Measurements from ENCODE around the gene ST3GAL5.

The ST3GAL5 gene

DNA sequence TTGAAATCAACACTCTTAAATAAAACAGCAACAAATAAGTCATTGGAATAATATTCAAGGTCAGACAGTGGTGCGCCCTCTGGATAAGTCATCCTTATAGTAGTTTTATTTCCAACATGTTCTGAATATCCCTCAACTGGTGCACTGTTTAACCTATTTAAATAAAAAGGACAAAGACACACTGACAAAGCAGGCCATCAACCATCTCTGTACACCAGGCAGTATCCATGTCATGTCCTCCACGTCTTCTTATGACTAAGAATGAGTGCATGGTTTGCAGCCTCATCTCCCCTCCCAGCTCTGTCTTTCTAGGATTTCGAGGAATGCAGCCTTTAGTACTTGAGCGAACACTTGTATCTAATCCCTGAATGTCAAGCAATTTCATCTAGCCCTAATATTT is 42.4 kb downstream of the ST3GAL5 start:
- H3K27me3 ChIP-seq (ENCODE audit: insufficient read depth, poor library complexity, severe bottlenecking), result no peaks in the 10 kb centered on the region
- no peak overlapping the region for H3K4me3 ChIP-seq (replicated peaks; ENCODE audit: insufficient read depth, low read length)
- TF ChIP-seq, protein P1, sequence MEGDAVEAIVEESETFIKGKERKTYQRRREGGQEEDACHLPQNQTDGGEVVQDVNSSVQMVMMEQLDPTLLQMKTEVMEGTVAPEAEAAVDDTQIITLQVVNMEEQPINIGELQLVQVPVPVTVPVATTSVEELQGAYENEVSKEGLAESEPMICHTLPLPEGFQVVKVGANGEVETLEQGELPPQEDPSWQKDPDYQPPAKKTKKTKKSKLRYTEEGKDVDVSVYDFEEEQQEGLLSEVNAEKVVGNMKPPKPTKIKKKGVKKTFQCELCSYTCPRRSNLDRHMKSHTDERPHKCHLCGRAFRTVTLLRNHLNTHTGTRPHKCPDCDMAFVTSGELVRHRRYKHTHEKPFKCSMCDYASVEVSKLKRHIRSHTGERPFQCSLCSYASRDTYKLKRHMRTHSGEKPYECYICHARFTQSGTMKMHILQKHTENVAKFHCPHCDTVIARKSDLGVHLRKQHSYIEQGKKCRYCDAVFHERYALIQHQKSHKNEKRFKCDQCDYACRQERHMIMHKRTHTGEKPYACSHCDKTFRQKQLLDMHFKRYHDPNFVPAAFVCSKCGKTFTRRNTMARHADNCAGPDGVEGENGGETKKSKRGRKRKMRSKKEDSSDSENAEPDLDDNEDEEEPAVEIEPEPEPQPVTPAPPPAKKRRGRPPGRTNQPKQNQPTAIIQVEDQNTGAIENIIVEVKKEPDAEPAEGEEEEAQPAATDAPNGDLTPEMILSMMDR (IDR thresholded peaks at IDR 0.05; ENCODE audit: insufficient read depth, low read length), result no peak
- TF ChIP-seq, protein P2, sequence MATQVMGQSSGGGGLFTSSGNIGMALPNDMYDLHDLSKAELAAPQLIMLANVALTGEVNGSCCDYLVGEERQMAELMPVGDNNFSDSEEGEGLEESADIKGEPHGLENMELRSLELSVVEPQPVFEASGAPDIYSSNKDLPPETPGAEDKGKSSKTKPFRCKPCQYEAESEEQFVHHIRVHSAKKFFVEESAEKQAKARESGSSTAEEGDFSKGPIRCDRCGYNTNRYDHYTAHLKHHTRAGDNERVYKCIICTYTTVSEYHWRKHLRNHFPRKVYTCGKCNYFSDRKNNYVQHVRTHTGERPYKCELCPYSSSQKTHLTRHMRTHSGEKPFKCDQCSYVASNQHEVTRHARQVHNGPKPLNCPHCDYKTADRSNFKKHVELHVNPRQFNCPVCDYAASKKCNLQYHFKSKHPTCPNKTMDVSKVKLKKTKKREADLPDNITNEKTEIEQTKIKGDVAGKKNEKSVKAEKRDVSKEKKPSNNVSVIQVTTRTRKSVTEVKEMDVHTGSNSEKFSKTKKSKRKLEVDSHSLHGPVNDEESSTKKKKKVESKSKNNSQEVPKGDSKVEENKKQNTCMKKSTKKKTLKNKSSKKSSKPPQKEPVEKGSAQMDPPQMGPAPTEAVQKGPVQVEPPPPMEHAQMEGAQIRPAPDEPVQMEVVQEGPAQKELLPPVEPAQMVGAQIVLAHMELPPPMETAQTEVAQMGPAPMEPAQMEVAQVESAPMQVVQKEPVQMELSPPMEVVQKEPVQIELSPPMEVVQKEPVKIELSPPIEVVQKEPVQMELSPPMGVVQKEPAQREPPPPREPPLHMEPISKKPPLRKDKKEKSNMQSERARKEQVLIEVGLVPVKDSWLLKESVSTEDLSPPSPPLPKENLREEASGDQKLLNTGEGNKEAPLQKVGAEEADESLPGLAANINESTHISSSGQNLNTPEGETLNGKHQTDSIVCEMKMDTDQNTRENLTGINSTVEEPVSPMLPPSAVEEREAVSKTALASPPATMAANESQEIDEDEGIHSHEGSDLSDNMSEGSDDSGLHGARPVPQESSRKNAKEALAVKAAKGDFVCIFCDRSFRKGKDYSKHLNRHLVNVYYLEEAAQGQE (IDR thresholded peaks at IDR 0.05; ENCODE audit: insufficient replicate concordance, low read depth), result no peak
- no peak for DNase-seq (ENCODE audit: low read depth in 1 of 2, low spot score in 1 of 2)
- no peak overlapping the region for H3K27ac ChIP-seq (replicated peaks)

DNA sequence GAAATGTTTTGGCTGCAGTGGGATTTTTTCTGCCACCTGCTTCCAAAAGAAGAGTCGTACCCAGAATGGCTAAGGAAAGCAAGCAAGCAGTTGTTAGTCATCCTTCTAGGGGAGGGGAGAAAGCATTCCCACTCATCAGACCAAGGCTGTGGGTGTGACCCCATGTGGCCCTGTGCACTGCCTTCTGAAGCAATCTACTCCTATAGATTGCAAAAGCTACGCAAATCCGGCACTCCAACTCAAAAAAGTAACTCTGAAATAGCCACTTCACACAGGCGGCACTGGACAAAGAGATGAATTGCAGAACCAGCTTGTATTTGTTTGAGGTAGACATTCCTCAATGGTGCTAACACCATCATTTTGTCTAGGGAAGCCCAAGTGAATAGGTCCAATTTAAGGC is 44.3 kb downstream of the ST3GAL5 start:
- H3K27ac ChIP-seq (replicated peaks), result no peak overlapping the region
- no peak overlapping the region for H3K4me3 ChIP-seq (replicated peaks; ENCODE audit: insufficient read depth, low read length)
- DNase-seq (ENCODE audit: low read depth in 1 of 2, low spot score in 1 of 2), result no peak
- H3K27me3 ChIP-seq (ENCODE audit: insufficient read depth, poor library complexity, severe bottlenecking), result no peaks in the 10 kb centered on the region
- TF ChIP-seq, protein P1 (IDR thresholded peaks at IDR 0.05; ENCODE audit: insufficient read depth, low read length), result no peak
- TF ChIP-seq, protein P2 (IDR thresholded peaks at IDR 0.05; ENCODE audit: insufficient replicate concordance, low read depth), result no peak
- no peak for TF ChIP-seq SPI1 (IDR thresholded peaks at IDR 0.05; ENCODE audit: borderline replicate concordance, low read depth)

DNA sequence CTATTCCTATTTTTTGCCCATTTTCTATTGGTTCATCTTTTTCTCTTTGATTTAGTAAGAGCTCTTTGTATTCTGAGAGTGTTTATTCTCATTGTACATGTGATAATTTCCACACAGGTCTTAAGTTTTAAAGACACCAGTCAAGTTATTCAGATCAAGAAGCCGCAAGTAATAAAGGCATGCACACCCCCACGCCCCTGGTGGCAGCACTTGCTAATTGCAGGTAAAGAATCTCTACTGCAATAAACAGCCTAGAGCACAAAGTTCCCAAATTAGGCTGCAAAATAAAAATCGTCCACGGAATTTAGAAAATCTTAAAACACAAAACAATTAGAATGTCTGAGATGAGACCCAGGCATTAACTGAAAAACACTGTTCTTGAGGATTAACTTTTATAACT is 45.2 kb downstream of the ST3GAL5 start:
- Histone ChIP-seq H3K4me3 (replicated peaks; ENCODE audit: insufficient read depth, low read length) (no peak overlapping the region), H3K27ac (replicated peaks) (no peak overlapping the region), H3K27me3 (ENCODE audit: insufficient read depth, poor library complexity, severe bottlenecking) (no peaks in the 10 kb centered on the region)
- TF ChIP-seq, protein P1 (IDR thresholded peaks at IDR 0.05; ENCODE audit: insufficient read depth, low read length), result peak; percentile 57
- TF ChIP-seq POLR2AphosphoS5 (IDR thresholded peaks at IDR 0.05; ENCODE audit: low read depth), result no peak
- peak; percentile 35 to 59 for DNase-seq (ENCODE audit: low read depth in 1 of 2, low spot score in 1 of 2)

DNA sequence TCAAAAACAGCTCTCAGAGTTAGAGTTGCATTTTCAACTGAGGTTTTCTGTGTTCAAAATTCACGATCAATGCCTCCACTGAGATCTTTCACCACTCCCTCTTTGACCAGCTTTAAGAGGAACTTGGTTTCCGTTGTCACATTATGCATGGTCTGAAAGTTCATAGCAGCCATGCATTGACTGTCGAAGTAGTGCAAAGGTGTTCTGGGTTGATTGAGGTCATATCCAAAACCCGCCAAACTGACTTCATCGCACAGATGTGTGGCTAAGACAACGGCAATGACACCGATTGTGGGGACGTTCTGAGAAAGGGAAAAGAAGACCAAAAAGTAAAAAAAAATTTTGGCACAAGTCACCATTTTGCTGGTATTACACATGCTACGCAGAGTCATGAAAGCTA is 48.7 kb downstream of the ST3GAL5 start:
- no peak for TF ChIP-seq GABPA (IDR thresholded peaks at IDR 0.05; ENCODE audit: low read depth)
- TF ChIP-seq, protein P2 (IDR thresholded peaks at IDR 0.05; ENCODE audit: insufficient replicate concordance, low read depth), result no peak
- peak; percentile 18; the same call in 1 of the 2 replicates for TF ChIP-seq SPI1 (IDR thresholded peaks at IDR 0.05; ENCODE audit: borderline replicate concordance, low read depth)
- no peak for TF ChIP-seq POLR2AphosphoS5 (IDR thresholded peaks at IDR 0.05; ENCODE audit: low read depth)
- TF ChIP-seq, protein P1 (IDR thresholded peaks at IDR 0.05; ENCODE audit: insufficient read depth, low read length), result no peak
- H3K27ac ChIP-seq (replicated peaks), result no peak overlapping the region
- no peak overlapping the region for H3K4me3 ChIP-seq (replicated peaks; ENCODE audit: insufficient read depth, low read length)
- H3K27me3 ChIP-seq (ENCODE audit: insufficient read depth, poor library complexity, severe bottlenecking), result no peaks in the 10 kb centered on the region
- DNase-seq (ENCODE audit: low read depth in 1 of 2, low spot score in 1 of 2), result peak in 1 of 2 experiments; percentile 42

Data from HL-60 (cell line).